SK-N-MC (cell line): ENCODE data around the gene EFL1.

Experiments
- EZH2 ChIP-seq: fragments of 200-600 bp; sonication (generic); IDR thresholded peaks from one replicate; pipeline ENCODE4 v1.6.1; 2017; ENCODE audit warnings: antibody characterized with exemption
- POLR2AphosphoS5 ChIP-seq: IDR thresholded peaks from 2 replicates; pipeline ENCODE4 v1.6.1; 2012; ENCODE audit warnings: mild to moderate bottlenecking, low read depth, low read length, borderline replicate concordance

- TF ChIP-seq POLR2AphosphoS5 (no peak), EZH2 (no peak)
These were observed 76.4 kb downstream of the EFL1 start for GRCh38 chr15:82186161-82186560.
